HepG2 (cell line): Measurements from ENCODE around the gene TK1. TPM values are rescaled to one million over a fixed set of nuclear protein-coding genes. Genes with fewer than 3 reads are reported as not detected.

Experiments
- BORCS8-MEF2B ChIP-seq: sonication (generic); formaldehyde crosslinking; IDR thresholded peaks from 2 replicates; pipeline ENCODE4 v1.8.0; 2022; ENCODE audit warnings: mild to moderate bottlenecking, missing genetic modification reagents
- KDM5B ChIP-seq: sonication (generic); formaldehyde crosslinking; IDR thresholded peaks from 2 replicates; pipeline ENCODE4 v1.4.0; 2020; ENCODE audit warnings: missing genetic modification reagents, mild to moderate bottlenecking, borderline replicate concordance
- MTF2 ChIP-seq: sonication (generic); formaldehyde crosslinking; IDR thresholded peaks from 2 replicates; pipeline ENCODE4 v1.5.0; 2020; ENCODE audit warnings: missing genetic modification reagents, borderline replicate concordance
- NFKB2 ChIP-seq: sonication (generic); formaldehyde crosslinking; IDR thresholded peaks from 2 replicates; pipeline ENCODE4 v1.4.0; 2020; ENCODE audit warnings: missing genetic modification reagents, borderline replicate concordance
- RAD51 ChIP-seq: fragments of 450-650 bp; IDR thresholded peaks from 2 replicates; pipeline ENCODE4 v1.6.1; 2016; ENCODE audit warnings: borderline replicate concordance
- RBM39 ChIP-seq: fragments of 200-400 bp; formaldehyde crosslinking; IDR thresholded peaks from one replicate; pipeline ENCODE4 v1.6.1; 2018; ENCODE audit warnings: antibody characterized with exemption, mild to moderate bottlenecking, low read depth, low read length; ENCODE audit not compliant: poor library complexity, severe bottlenecking
- RFXANK ChIP-seq: IDR thresholded peaks from 2 replicates; pipeline ENCODE4 v1.6.1; 2016
- SMAD1 ChIP-seq: sonication (generic); formaldehyde crosslinking; IDR thresholded peaks from 2 replicates; pipeline ENCODE4 v1.4.0; 2020; ENCODE audit warnings: missing genetic modification reagents, low read depth, mild to moderate bottlenecking, borderline replicate concordance
- SNRNP70 ChIP-seq: fragments of 200-400 bp; formaldehyde crosslinking; IDR thresholded peaks from 2 replicates; pipeline ENCODE4 v1.6.1; 2017; ENCODE audit warnings: mild to moderate bottlenecking, low read depth, low read length, moderate library complexity
- THAP11 ChIP-seq: IDR thresholded peaks from 2 replicates; pipeline ENCODE4 v1.6.1; 2016; ENCODE audit warnings: missing biosample characterization, missing genetic modification reagents
- ZKSCAN5 ChIP-seq: sonication (generic); formaldehyde crosslinking; IDR thresholded peaks from 2 replicates; pipeline ENCODE4 v1.5.1; 2020; ENCODE audit warnings: mild to moderate bottlenecking, missing genetic modification reagents
- ZKSCAN8 ChIP-seq: IDR thresholded peaks from 2 replicates; pipeline ENCODE4 v1.6.1; 2016; ENCODE audit warnings: borderline replicate concordance, missing genetic modification reagents, missing compliant biosample characterization
- ZNF235 ChIP-seq: sonication (generic); formaldehyde crosslinking; IDR thresholded peaks from 2 replicates; pipeline ENCODE4 v1.8.1; 2023; ENCODE audit warnings: mild to moderate bottlenecking, missing genetic modification reagents, borderline replicate concordance
- ZNF329 ChIP-seq: sonication (generic); formaldehyde crosslinking; IDR thresholded peaks from 2 replicates; pipeline ENCODE4 v1.9.0; 2021; ENCODE audit warnings: low read depth, mild to moderate bottlenecking, missing genetic modification reagents
- ZNF761 ChIP-seq: sonication (generic); formaldehyde crosslinking; conservative IDR thresholded peaks from 2 replicates; pipeline ENCODE4 v1.4.0; 2020; ENCODE audit warnings: mild to moderate bottlenecking, missing genetic modification reagents
- ZNF792 ChIP-seq: IDR thresholded peaks from 2 replicates; pipeline ENCODE4 v1.6.1; 2016
- polyA plus RNA-seq, 8 experiments: library from polyadenylated mRNA; depleted of rRNA in 3 of 8; stranded (reverse) in 7 of 8; unstranded in 1 of 8; fragments of >200 nt; fragmentation: Illumina TruSeq in 4 of 8; extraction: Trizol in 4 of 8; gene quantifications; 2 replicates each; pipeline versions ENCODE4 v1.2.1 to v1.2.3, GENCODE V29; 2011 to 2016; ENCODE audit warnings: low read depth in 4 of 8, missing spikeins in 1 of 8, mixed read lengths in 1 of 8; ENCODE audit not compliant: insufficient read depth in 1 of 8
- total RNA-seq, 5 experiments: library from RNA; depleted of rRNA; stranded (reverse); fragments of >200 nt; fragmentation: Illumina TruSeq; extraction: Trizol; gene quantifications; 2 replicates each; pipeline ENCODE4 v1.2.3, GENCODE V29; 2016; ENCODE audit warnings: low read depth in 1 of 5
- TF ChIP-seq, protein P1 (sequence below): sonication (generic); formaldehyde crosslinking; conservative IDR thresholded peaks from 2 replicates; pipeline ENCODE4 v1.4.0; 2020; ENCODE audit warnings: missing genetic modification reagents
- TF ChIP-seq, protein P2 (sequence below): sonication (generic); formaldehyde crosslinking; IDR thresholded peaks from 2 replicates; pipeline ENCODE4 v1.5.0; 2020; ENCODE audit warnings: missing genetic modification reagents, mild to moderate bottlenecking, borderline replicate concordance
- TF ChIP-seq, protein P3 (sequence below): IDR thresholded peaks from 2 replicates; pipeline ENCODE4 v1.6.1; 2016; ENCODE audit warnings: control low read depth
- TF ChIP-seq, protein P4 (sequence below): IDR thresholded peaks from 2 replicates; pipeline ENCODE4 v1.6.1; 2016; ENCODE audit warnings: mild to moderate bottlenecking
- TF ChIP-seq, protein P5 (sequence below): sonication (generic); formaldehyde crosslinking; IDR thresholded peaks from 2 replicates; pipeline ENCODE4 v1.5.0; 2020; ENCODE audit warnings: mild to moderate bottlenecking, missing genetic modification reagents, moderate library complexity
- TF ChIP-seq, protein P6 (sequence below): sonication (generic); formaldehyde crosslinking; IDR thresholded peaks from 2 replicates; pipeline ENCODE4 v1.4.0; 2020; ENCODE audit warnings: mild to moderate bottlenecking, missing genetic modification reagents

TK1 gene
- total and polyA plus RNA-seq, 2 of the 13 experiments (the other 11 are each of a cell fraction or from before 2014, with no cell fraction given) = 45.0 to 96.0 TPM

DNA sequence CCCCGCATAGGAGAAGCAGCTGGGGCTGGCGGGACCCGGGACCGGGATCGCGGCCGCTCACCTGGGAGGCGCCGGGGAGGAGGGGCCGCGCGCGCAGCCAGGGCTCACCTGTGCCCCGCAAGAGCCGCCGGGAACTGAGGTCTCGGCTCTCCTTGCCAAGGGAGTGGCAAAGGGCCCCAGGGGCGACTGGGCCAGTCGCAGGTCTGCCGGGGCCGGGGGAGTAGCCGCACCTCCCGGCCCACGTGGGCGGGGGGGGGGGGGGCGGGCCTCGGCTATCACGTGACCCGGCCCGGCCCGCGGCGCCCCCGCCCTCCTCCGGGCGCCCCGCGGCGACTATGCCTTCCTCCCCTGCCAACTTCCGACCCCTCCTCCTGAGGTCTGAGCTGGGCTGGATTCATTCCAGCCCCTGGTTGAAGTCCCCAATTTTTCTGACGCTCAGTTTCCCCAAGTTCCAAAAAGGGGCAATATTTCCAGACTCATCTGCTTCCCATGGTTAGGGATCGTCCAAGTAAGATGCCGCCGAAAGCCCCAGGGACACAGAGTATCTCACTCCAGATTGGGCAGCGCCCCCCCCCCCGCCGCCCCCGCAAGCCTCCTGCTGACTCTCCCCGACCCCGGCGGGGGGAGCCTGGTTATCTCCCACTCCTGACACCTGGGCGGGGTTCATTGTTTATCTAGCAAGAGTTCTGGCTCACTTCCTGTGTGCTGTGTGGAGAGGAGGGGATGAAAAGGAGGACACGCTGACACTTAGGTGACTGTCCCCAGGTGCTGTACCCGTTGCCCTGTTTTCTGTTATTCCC lies 58.1 kb downstream of the TK1 start, which contains the start of gene TMC6 (continued):
- TF ChIP-seq, protein P1, sequence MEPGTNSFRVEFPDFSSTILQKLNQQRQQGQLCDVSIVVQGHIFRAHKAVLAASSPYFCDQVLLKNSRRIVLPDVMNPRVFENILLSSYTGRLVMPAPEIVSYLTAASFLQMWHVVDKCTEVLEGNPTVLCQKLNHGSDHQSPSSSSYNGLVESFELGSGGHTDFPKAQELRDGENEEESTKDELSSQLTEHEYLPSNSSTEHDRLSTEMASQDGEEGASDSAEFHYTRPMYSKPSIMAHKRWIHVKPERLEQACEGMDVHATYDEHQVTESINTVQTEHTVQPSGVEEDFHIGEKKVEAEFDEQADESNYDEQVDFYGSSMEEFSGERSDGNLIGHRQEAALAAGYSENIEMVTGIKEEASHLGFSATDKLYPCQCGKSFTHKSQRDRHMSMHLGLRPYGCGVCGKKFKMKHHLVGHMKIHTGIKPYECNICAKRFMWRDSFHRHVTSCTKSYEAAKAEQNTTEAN (CRISPR knock-in tag) = no peak
- TF ChIP-seq ZNF329 (CRISPR knock-in tag) = no peak
- peak; percentile 34 for TF ChIP-seq THAP11 (CRISPR knock-in tag)
- no peak for TF ChIP-seq RBM39
- no peak for TF ChIP-seq ZNF792 (CRISPR knock-in tag)
- TF ChIP-seq, protein P2, sequence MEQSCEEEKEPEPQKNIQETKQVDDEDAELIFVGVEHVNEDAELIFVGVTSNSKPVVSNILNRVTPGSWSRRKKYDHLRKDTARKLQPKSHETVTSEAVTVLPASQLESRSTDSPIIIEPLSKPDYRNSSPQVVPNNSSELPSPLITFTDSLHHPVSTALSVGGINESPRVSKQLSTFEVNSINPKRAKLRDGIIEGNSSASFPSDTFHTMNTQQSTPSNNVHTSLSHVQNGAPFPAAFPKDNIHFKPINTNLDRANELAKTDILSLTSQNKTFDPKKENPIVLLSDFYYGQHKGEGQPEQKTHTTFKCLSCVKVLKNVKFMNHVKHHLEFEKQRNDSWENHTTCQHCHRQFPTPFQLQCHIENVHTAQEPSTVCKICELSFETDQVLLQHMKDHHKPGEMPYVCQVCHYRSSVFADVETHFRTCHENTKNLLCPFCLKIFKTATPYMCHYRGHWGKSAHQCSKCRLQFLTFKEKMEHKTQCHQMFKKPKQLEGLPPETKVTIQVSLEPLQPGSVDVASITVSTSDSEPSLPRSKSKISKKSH (CRISPR knock-in tag) = no peak; the same call in 1 of the 2 replicates
- no peak for TF ChIP-seq SMAD1 (CRISPR knock-in tag)
- TF ChIP-seq ZKSCAN8 (CRISPR knock-in tag) = no peak
- no peak for TF ChIP-seq MTF2
- peak; percentile 42; the same call in 1 of the 2 replicates for TF ChIP-seq NFKB2
- TF ChIP-seq RAD51 = peak; percentile 76; the same call in 1 of the 2 replicates
- TF ChIP-seq, protein P3, sequence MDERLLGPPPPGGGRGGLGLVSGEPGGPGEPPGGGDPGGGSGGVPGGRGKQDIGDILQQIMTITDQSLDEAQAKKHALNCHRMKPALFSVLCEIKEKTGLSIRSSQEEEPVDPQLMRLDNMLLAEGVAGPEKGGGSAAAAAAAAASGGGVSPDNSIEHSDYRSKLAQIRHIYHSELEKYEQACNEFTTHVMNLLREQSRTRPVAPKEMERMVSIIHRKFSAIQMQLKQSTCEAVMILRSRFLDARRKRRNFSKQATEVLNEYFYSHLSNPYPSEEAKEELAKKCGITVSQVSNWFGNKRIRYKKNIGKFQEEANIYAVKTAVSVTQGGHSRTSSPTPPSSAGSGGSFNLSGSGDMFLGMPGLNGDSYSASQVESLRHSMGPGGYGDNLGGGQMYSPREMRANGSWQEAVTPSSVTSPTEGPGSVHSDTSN = no peak
- TF ChIP-seq, protein P4, sequence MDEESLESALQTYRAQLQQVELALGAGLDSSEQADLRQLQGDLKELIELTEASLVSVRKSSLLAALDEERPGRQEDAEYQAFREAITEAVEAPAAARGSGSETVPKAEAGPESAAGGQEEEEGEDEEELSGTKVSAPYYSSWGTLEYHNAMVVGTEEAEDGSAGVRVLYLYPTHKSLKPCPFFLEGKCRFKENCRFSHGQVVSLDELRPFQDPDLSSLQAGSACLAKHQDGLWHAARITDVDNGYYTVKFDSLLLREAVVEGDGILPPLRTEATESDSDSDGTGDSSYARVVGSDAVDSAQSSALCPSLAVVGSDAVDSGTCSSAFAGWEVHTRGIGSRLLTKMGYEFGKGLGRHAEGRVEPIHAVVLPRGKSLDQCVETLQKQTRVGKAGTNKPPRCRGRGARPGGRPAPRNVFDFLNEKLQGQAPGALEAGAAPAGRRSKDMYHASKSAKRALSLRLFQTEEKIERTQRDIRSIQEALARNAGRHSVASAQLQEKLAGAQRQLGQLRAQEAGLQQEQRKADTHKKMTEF (CRISPR knock-in tag) = peak; percentile 70; the same call in 1 of the 2 replicates
- TF ChIP-seq ZNF761 (CRISPR knock-in tag) = no peak
- no peak for TF ChIP-seq BORCS8-MEF2B (CRISPR knock-in tag)
- no peak for TF ChIP-seq SNRNP70
- TF ChIP-seq, protein P5, sequence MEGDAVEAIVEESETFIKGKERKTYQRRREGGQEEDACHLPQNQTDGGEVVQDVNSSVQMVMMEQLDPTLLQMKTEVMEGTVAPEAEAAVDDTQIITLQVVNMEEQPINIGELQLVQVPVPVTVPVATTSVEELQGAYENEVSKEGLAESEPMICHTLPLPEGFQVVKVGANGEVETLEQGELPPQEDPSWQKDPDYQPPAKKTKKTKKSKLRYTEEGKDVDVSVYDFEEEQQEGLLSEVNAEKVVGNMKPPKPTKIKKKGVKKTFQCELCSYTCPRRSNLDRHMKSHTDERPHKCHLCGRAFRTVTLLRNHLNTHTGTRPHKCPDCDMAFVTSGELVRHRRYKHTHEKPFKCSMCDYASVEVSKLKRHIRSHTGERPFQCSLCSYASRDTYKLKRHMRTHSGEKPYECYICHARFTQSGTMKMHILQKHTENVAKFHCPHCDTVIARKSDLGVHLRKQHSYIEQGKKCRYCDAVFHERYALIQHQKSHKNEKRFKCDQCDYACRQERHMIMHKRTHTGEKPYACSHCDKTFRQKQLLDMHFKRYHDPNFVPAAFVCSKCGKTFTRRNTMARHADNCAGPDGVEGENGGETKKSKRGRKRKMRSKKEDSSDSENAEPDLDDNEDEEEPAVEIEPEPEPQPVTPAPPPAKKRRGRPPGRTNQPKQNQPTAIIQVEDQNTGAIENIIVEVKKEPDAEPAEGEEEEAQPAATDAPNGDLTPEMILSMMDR (CRISPR knock-in tag) = no peak
- TF ChIP-seq, protein P6, sequence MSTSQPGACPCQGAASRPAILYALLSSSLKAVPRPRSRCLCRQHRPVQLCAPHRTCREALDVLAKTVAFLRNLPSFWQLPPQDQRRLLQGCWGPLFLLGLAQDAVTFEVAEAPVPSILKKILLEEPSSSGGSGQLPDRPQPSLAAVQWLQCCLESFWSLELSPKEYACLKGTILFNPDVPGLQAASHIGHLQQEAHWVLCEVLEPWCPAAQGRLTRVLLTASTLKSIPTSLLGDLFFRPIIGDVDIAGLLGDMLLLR (CRISPR knock-in tag) = no peak; the same call in 1 of the 2 replicates
- TF ChIP-seq KDM5B (CRISPR knock-in tag) = no peak; the same call in 1 of the 2 replicates
- no peak for TF ChIP-seq ZKSCAN5
- no peak for TF ChIP-seq RFXANK (CRISPR knock-in tag)
- no peak; the same call in 1 of the 2 replicates for TF ChIP-seq ZNF235 (CRISPR knock-in tag)
